K562 (cell line): ENCODE measurements around the gene RTL1. TPM values are rescaled to one million over a fixed set of nuclear protein-coding genes. Genes with fewer than 3 reads are reported as not detected.
A peak's percentile ranks its signal among the peaks of the same experiment; 100 is the strongest.

Source experiments
- ARHGAP35 ChIP-seq: fragments of 450-650 bp; IDR thresholded peaks from 2 replicates; pipeline ENCODE4 v1.6.1; 2018; ENCODE audit not compliant: partially characterized antibody
- FUS ChIP-seq: fragments of 200-400 bp; formaldehyde crosslinking; optimal IDR thresholded peaks from 2 replicates; pipeline ENCODE3; 2017; ENCODE audit warnings: low read depth, low read length
- GABPB1 ChIP-seq: sonication (generic); formaldehyde crosslinking; IDR thresholded peaks from 2 replicates; pipeline ENCODE4 v1.8.0; 2022; ENCODE audit warnings: mild to moderate bottlenecking, missing genetic modification reagents
- ILK ChIP-seq: fragments of 450-650 bp; IDR thresholded peaks from 2 replicates; pipeline ENCODE4 v1.6.1; 2016; ENCODE audit warnings: missing genetic modification characterization, low read depth, mild to moderate bottlenecking, missing compliant biosample characterization, moderate library complexity, borderline replicate concordance
- LEF1 ChIP-seq: fragments of 450-650 bp; IDR thresholded peaks from 2 replicates; pipeline ENCODE4 v1.6.1; 2016; ENCODE audit warnings: mild to moderate bottlenecking
- NCOA1 ChIP-seq: fragments of 450-650 bp; IDR thresholded peaks from 2 replicates; pipeline ENCODE4 v1.6.1; 2016; ENCODE audit warnings: low read depth
- NCOR1 ChIP-seq: fragments of 450-650 bp; IDR thresholded peaks from 2 replicates; pipeline ENCODE4 v1.6.1; 2016; ENCODE audit warnings: mild to moderate bottlenecking, moderate library complexity
- NELFE ChIP-seq: IDR thresholded peaks from 2 replicates; pipeline ENCODE4 v1.6.1; 2011; ENCODE audit warnings: mild to moderate bottlenecking; ENCODE audit not compliant: insufficient read depth, insufficient read length
- NFRKB ChIP-seq: fragments of 450-650 bp; IDR thresholded peaks from 2 replicates; pipeline ENCODE4 v1.6.1; 2016; ENCODE audit warnings: low read depth
- NFXL1 ChIP-seq: fragments of 450-650 bp; formaldehyde crosslinking; IDR thresholded peaks from 2 replicates; pipeline ENCODE4 v1.4.0; 2021; ENCODE audit warnings: mild to moderate bottlenecking
- RBFOX2 ChIP-seq: fragments of 200-400 bp; formaldehyde crosslinking; IDR thresholded peaks from 2 replicates; pipeline ENCODE4 v1.6.1; 2017; ENCODE audit warnings: low read depth, mild to moderate bottlenecking, low read length, moderate library complexity
- RBM15 ChIP-seq: fragments of 200-400 bp; formaldehyde crosslinking; IDR thresholded peaks from 2 replicates; pipeline ENCODE4 v1.6.1; 2018; ENCODE audit warnings: mild to moderate bottlenecking, low read length, moderate library complexity; ENCODE audit not compliant: insufficient read depth
- RBM39 ChIP-seq: fragments of 200-400 bp; formaldehyde crosslinking; optimal IDR thresholded peaks from 2 replicates; pipeline ENCODE3; 2018; ENCODE audit warnings: low read depth, low read length
- SIX5 ChIP-seq, 2 experiments: IDR thresholded peaks; 2 replicates each; pipeline ENCODE4 v1.6.1; 2011; ENCODE audit warnings: low read length in 2 of 2, borderline replicate concordance in 1 of 2, low read depth in 1 of 2, mild to moderate bottlenecking in 1 of 2, moderate library complexity in 1 of 2; ENCODE audit not compliant: insufficient read depth in 1 of 2
- SMARCA4 ChIP-seq: fragments of 450-650 bp; IDR thresholded peaks from 2 replicates; pipeline ENCODE4 v1.6.1; 2016
- SOX6 ChIP-seq: fragments of 450-650 bp; IDR thresholded peaks from 2 replicates; pipeline ENCODE4 v1.6.1; 2014; ENCODE audit warnings: mild to moderate bottlenecking
- SRF ChIP-seq, 2 experiments: fragments of 250-450, 450-650 bp in 1 of 2; sonication (Bioruptor Pico) in 1 of 2; sonication (generic) in 1 of 2; formaldehyde crosslinking; IDR thresholded peaks; 2 replicates each; pipeline versions ENCODE4 v1.5.0 to v1.5.1; 2020 to 2022; ENCODE audit warnings: mild to moderate bottlenecking in 1 of 2, missing genetic modification reagents in 1 of 2
- TAL1 ChIP-seq: fragments of 450-650 bp; IDR thresholded peaks from 2 replicates; pipeline ENCODE4 v1.6.1; 2016; ENCODE audit warnings: mild to moderate bottlenecking
- TBL1XR1 ChIP-seq, 2 experiments: IDR thresholded peaks; 2 replicates each; pipeline ENCODE4 v1.6.1; 2012; ENCODE audit warnings: improper control_type of control experiment in 2 of 2, low read length in 2 of 2, mild to moderate bottlenecking in 1 of 2
- TRIM28 ChIP-seq: fragments of 450-650 bp; IDR thresholded peaks from 2 replicates; pipeline ENCODE4 v1.6.1; 2017
- ZBTB5 ChIP-seq: fragments of 450-650 bp; IDR thresholded peaks from 2 replicates; pipeline ENCODE4 v1.6.1; 2017; ENCODE audit warnings: antibody characterized with exemption
- ZNF197 ChIP-seq: fragments of 200-800 bp; sonication (Bioruptor generic); IDR thresholded peaks from 2 replicates; pipeline ENCODE4 v1.6.1; 2016; ENCODE audit warnings: low read depth, missing genetic modification characterization, missing compliant biosample characterization
- ZNF217 ChIP-seq: sonication (generic); formaldehyde crosslinking; IDR thresholded peaks from 2 replicates; pipeline ENCODE4 v1.8.0; 2022; ENCODE audit warnings: mild to moderate bottlenecking, missing genetic modification reagents
- ZNF449 ChIP-seq: fragments of 250-450 bp; sonication (Bioruptor Pico); IDR thresholded peaks from 2 replicates; pipeline ENCODE4 v1.8.0; 2022; ENCODE audit warnings: moderate library complexity, mild to moderate bottlenecking, inconsistent platforms
- ZNF644 ChIP-seq: fragments of 200-800 bp; sonication (Bioruptor generic); IDR thresholded peaks from 2 replicates; pipeline ENCODE4 v1.6.1; 2016; ENCODE audit warnings: low read depth, missing genetic modification characterization, missing compliant biosample characterization
- ZNF778 ChIP-seq: fragments of 450-650 bp; formaldehyde crosslinking; IDR thresholded peaks from 2 replicates; pipeline ENCODE4 v1.4.0; 2020; ENCODE audit warnings: mild to moderate bottlenecking, moderate library complexity
- polyA plus RNA-seq, 8 experiments: library from polyadenylated mRNA; depleted of rRNA in 4 of 8; stranded (reverse) in 5 of 8; unstranded in 3 of 8; fragments of >200 nt; fragmentation: Nextera tagmentation in 2 of 8; fragmentation: Illumina TruSeq in 1 of 8; extraction: Ambion mirVana in 2 of 8; extraction: Trizol in 1 of 8; gene quantifications; 2 replicates each; pipeline versions ENCODE4 v1.2.1 to v1.2.3, GENCODE V29; 2011 to 2014; ENCODE audit warnings: inconsistent platforms in 1 of 8, missing spikeins in 1 of 8
- total RNA-seq, 7 experiments: library from RNA; depleted of rRNA in 6 of 7; stranded (reverse); fragments of >200 nt in 6 of 7; fragmentation: Illumina TruSeq in 2 of 7; extraction: Trizol in 2 of 7; gene quantifications; 2 replicates each; pipeline versions ENCODE4 v1.2.1 to v1.2.3, GENCODE V29; 2011 to 2021; ENCODE audit warnings: low replicate concordance in 1 of 7
- TF ChIP-seq, protein P1 (sequence below): fragments of 250-450 bp; sonication (Bioruptor Pico); IDR thresholded peaks from 2 replicates; pipeline ENCODE4 v1.8.0; 2021; ENCODE audit warnings: borderline replicate concordance, mild to moderate bottlenecking, moderate library complexity; ENCODE audit not compliant: poor library complexity, severe bottlenecking

The RTL1 gene
- total and polyA plus RNA-seq, 9 of the 15 experiments (the other 6 are each of a cell fraction or from before 2014, with no cell fraction given), result not detected

DNA sequence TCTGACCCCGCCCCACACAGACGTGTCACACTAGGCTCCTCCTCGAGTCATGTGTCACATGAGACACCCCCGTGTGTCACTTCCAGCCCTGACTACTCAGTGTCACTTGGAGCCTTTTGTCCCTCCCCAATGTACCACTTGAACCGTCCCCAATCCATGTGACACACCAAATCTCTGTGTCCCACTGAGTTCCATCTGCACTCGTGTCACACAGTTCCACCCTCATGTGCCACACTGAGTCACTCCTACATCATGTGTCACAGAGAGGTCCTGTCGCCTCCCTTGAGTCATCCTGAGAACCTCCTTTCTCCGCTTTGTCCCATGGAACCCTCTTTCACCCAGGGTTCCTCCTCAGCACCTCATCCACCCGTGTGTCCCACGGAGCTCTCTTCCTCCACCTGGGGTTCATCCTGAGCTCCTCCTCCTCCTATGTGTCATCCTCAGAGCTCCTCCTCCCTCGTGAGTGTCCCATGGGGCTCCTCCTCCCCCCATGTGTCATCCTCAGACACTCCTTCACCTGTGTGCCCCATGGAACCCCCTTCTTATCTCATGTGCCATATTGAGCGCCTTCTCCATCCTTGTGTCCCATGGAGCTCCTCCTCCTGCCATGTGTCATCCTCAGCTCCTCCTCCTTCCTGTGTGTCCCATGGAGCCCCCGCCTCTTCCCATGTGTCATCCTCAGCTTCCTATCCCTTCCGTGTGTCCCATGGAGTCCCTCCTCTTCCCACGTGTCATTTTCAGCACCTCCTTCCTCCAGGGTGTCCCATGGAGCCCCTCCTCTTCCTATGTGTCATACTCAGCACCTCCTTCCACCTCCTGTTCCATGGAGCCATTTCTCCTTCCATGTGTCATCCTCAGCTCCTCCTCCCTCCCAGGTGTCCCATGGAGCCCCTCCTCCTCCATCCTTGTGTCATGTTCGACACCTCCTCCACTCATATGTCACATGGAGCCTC, 32.0 kb downstream of the RTL1 start (continued):
- TF ChIP-seq ZNF217 (CRISPR knock-in tag) (no peak), NELFE (no peak), NCOA1 (no peak), ZNF449 (CRISPR knock-in tag) (no peak), SIX5 (IDR thresholded peaks at IDR 0.05; ENCODE audit: borderline replicate concordance in 1 of 2, insufficient read depth in 1 of 2, low read depth in 1 of 2, low read length in 2 of 2) (no peak), GABPB1 (CRISPR knock-in tag) (peak; percentile 47), ZNF644 (tag) (no peak), ILK (tag) (no peak), RBFOX2 (no peak), SMARCA4 (peak; percentile 61; the same call in 1 of the 2 replicates), FUS (no peak), NFRKB (no peak; the same call in 1 of the 2 replicates), SRF (CRISPR knock-in tag; IDR thresholded peaks at IDR 0.05) (peak in 1 of 2 experiments; percentile 29; a peak in 1 of 4 replicates), RBM15 (no peak), TBL1XR1 (IDR thresholded peaks at IDR 0.05; ENCODE audit: low read length in 2 of 2) (no peak), ZNF778 (CRISPR knock-in tag) (no peak), ZBTB5 (no peak), TRIM28 (no peak), ZNF197 (CRISPR knock-in tag) (no peak), TAL1 (peak; percentile 77), LEF1 (no peak), NFXL1 (no peak), RBM39 (no peak), ARHGAP35 (no peak), NCOR1 (peak; percentile 62; the same call in 1 of the 2 replicates), SOX6 (peak; percentile 57)
- TF ChIP-seq, protein P1, sequence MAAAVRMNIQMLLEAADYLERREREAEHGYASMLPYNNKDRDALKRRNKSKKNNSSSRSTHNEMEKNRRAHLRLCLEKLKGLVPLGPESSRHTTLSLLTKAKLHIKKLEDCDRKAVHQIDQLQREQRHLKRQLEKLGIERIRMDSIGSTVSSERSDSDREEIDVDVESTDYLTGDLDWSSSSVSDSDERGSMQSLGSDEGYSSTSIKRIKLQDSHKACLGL, result no peak
